ENCODE results near the gene MADD. TPM values are rescaled to one million over a fixed set of nuclear protein-coding genes. Genes with fewer than 3 reads are reported as not detected.
A peak's percentile ranks its signal among the peaks of the same experiment; 100 is the strongest.

Gene MADD
- total RNA-seq, 1 experiment from 2014 or later: 42.9 TPM

DNA sequence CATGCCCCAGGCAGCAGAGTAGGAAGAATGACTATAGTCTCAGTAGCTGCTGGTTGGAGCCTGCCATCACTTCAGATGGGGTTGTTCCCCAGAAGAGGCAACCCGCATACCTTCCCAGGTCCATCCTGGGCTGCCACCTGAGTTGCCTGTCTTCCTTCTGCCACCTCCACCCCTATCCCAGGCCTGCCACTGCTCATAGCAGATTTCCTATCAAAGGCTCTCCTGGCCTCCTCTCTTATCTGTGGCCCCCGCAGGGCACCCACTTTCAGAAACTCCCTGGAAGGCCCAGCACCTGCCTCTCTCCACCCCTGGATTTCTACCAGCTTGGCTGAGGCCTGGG, 12.8 kb upstream of the MADD start:
- TF ChIP-seq, protein P1, sequence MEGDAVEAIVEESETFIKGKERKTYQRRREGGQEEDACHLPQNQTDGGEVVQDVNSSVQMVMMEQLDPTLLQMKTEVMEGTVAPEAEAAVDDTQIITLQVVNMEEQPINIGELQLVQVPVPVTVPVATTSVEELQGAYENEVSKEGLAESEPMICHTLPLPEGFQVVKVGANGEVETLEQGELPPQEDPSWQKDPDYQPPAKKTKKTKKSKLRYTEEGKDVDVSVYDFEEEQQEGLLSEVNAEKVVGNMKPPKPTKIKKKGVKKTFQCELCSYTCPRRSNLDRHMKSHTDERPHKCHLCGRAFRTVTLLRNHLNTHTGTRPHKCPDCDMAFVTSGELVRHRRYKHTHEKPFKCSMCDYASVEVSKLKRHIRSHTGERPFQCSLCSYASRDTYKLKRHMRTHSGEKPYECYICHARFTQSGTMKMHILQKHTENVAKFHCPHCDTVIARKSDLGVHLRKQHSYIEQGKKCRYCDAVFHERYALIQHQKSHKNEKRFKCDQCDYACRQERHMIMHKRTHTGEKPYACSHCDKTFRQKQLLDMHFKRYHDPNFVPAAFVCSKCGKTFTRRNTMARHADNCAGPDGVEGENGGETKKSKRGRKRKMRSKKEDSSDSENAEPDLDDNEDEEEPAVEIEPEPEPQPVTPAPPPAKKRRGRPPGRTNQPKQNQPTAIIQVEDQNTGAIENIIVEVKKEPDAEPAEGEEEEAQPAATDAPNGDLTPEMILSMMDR (IDR thresholded peaks at IDR 0.05; ENCODE audit: unreplicated experiment): no peak
- Mint-ChIP-seq H3K9me3 (ENCODE audit: low read depth, unreplicated experiment) (no peaks in the 10 kb centered on the region), H3K27ac (ENCODE audit: unreplicated experiment) (no peak overlapping the region), H3K27me3 (ENCODE audit: unreplicated experiment) (no peaks in the 10 kb centered on the region), H3K36me3 (ENCODE audit: insufficient read depth, unreplicated experiment) (peaks cover 5% of the 10 kb centered on the region), H3K4me1 (ENCODE audit: low read depth, unreplicated experiment) (peaks cover 43% of the 10 kb centered on the region), H3K4me3 (ENCODE audit: low read depth, unreplicated experiment) (peak overlapping the region; percentile 28)
- CTCF ChIA-PET: interaction anchor here (0.7 to 1.9 kb wide), 5 partner anchors 9 to 98 kb away, joined by 6 to 10 read pairs (median 7); partner anchors contain the start of genes ACP2 and DDB2
- intact Hi-C loops (cut with micrococcal nuclease; ENCODE audit: unreplicated experiment): loop anchor here (5.0 to 10.0 kb wide), 2 partner anchors 40 to 98 kb away; partner anchors contain the start of gene MYBPC3
- DNase-seq: no peak
- no TSS peak for BruUV-seq (replicated peaks)

DNA sequence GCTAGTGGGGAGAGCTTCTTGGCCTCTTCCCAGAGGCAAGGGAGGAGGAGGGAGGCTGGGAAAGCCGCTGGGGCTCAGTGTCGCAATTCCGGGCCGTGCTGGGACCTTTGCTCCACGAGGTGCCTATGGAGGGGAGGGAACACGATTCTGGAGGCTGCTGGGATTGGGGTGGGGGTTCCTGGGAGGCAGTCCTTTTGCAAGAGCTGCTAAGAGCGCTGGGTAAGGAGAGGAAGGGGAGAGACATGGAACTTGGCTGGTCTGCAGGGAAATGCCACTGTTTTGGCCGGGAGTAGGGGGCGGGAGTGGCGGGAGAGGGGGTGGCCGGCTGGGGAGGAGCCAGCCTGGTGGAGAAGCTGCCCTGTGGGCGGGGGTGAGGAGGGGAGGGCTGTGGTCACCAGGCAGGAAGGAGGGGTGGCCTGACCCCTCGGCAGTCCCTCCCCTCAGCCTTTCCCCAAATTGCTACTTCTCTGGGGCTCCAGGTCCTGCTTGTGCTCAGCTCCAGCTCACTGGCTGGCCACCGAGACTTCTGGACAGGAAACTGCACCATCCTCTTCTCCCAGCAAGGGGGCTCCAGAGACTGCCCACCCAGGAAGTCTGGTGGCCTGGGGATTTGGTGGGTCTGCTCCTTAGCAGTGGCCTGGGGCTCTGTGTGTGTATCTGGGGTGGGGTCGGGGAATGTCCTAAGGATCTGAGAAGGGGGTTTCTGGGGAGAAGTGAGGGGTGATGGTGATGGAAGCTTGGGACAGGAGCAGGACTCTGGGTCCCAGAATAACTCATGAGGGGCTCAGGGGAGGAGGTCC, 12.2 kb upstream of the MADD start, which contains the start of gene NR1H3:
TSS of gene NR1H3 (plus strand) at position 480 of the 800 bp plus-strand sequence. CDS start 1,221 bp downstream, outside the sequence.
- BruUV-seq (replicated peaks): no TSS peak
- peaks cover 43% of the 10 kb centered on the region for H3K4me1 Mint-ChIP-seq (ENCODE audit: low read depth, unreplicated experiment)
- DNase-seq: peak; percentile 34
- TF ChIP-seq, protein P1 (IDR thresholded peaks at IDR 0.05; ENCODE audit: unreplicated experiment): peak; percentile 25
- H3K9me3 Mint-ChIP-seq (ENCODE audit: low read depth, unreplicated experiment): no peaks in the 10 kb centered on the region
- H3K36me3 Mint-ChIP-seq (ENCODE audit: insufficient read depth, unreplicated experiment): peaks cover 5% of the 10 kb centered on the region
- H3K27me3 Mint-ChIP-seq (ENCODE audit: unreplicated experiment): no peaks in the 10 kb centered on the region
- H3K4me3 Mint-ChIP-seq (ENCODE audit: low read depth, unreplicated experiment): peak within 1 kb of the TSS; percentile 28
- intact Hi-C loops (cut with micrococcal nuclease; ENCODE audit: unreplicated experiment): loop anchor here (2.0 to 10.0 kb wide), 4 partner anchors 40 to 97 kb away; partner anchors contain the start of genes ARFGAP2 and MYBPC3
- H3K27ac Mint-ChIP-seq (ENCODE audit: unreplicated experiment): no peak within 1 kb of the TSS
- CTCF ChIA-PET: interaction anchor here (0.6 to 2.7 kb wide), 7 partner anchors 10 to 97 kb away, joined by 3 to 22 read pairs (median 8); partner anchors contain the start of genes ACP2, ARFGAP2 and DDB2

DNA sequence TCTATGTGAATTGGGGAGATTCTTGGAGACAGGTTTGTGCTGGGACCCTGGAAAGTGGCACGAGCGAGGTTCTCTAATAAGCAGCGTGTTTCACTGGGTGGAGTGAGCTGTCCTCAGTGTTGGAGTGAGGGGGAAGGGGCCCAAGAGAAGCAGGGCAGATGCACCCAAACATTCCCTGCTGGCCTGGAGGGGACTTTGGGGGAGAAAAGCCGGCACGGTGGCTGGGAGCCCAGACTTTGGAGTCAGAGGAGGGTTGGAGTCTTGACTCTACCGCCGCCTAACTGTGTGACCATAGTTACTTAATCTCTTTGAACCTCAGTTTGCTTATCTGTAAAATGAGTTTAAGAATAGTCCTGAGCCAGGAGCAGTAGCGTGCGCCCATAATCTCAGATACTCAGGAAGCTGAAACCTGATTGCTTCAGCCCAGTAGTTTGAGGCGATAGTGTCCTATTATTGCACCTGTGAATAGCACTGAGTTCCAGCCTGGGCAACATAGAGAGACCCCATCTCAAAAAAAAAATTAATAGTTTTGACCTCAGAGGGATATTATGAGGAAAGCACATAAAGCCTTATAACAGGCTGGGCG, 11.5 kb upstream of the MADD start:
- no peak overlapping the region for H3K27ac Mint-ChIP-seq (ENCODE audit: unreplicated experiment)
- intact Hi-C loops (cut with micrococcal nuclease; ENCODE audit: unreplicated experiment): loop anchor here (2.0 to 10.0 kb wide), 4 partner anchors 41 to 96 kb away; partner anchors contain the start of genes ARFGAP2 and MYBPC3
- no peaks in the 10 kb centered on the region for H3K9me3 Mint-ChIP-seq (ENCODE audit: low read depth, unreplicated experiment)
- TF ChIP-seq, protein P1 (IDR thresholded peaks at IDR 0.05; ENCODE audit: unreplicated experiment): no peak
- DNase-seq: no peak
- H3K27me3 Mint-ChIP-seq (ENCODE audit: unreplicated experiment): no peaks in the 10 kb centered on the region
- no peak overlapping the region for H3K4me3 Mint-ChIP-seq (ENCODE audit: low read depth, unreplicated experiment)
- peaks cover 5% of the 10 kb centered on the region for H3K36me3 Mint-ChIP-seq (ENCODE audit: insufficient read depth, unreplicated experiment)
- CTCF ChIA-PET: interaction anchor here (0.5 to 2.7 kb wide), 11 partner anchors 10 to 96 kb away, joined by 3 to 22 read pairs (median 8); partner anchors contain the start of genes ACP2, ARFGAP2, DDB2 and MADD
- no TSS peak for BruUV-seq (replicated peaks)
- H3K4me1 Mint-ChIP-seq (ENCODE audit: low read depth, unreplicated experiment): peaks cover 43% of the 10 kb centered on the region

DNA sequence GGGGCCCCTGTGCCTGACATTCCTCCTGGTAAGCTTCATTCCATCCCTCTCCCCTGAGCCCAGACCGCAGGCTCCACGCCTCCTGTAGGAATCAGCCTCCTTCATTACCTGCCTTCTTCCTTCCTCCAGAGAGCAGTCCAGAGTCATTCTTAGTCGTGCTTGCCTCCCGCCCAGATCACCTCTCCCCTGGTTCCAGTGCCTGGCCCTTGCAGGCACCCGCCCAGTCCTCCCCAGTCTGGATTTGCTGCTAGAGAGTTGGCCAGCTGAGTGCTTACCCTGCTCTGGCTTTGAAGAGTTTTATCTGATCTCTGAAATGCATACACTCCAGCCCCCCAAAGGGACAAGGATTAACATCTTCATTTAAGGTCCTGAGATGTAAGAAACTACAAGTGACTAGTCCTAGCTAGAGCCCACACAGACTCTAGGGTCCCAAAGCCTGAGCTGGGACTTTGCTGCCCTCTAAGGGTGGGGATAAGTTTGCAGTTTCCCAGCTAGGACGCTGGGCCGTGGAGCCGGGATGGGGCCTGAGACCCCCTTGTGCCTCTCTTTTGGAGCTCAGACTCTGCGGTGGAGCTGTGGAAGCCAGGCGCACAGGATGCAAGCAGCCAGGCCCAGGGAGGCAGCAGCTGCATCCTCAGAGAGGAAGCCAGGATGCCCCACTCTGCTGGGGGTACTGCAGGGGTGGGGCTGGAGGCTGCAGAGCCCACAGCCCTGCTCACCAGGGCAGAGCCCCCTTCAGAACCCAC, 10.5 kb upstream of the MADD start:
- no TSS peak for BruUV-seq (replicated peaks)
- H3K9me3 Mint-ChIP-seq (ENCODE audit: low read depth, unreplicated experiment): no peaks in the 10 kb centered on the region
- H3K4me3 Mint-ChIP-seq (ENCODE audit: low read depth, unreplicated experiment): peak overlapping the region; percentile 28

More for the DNA sequence above, 10.5 kb upstream of the MADD start:
- Mint-ChIP-seq H3K27ac (ENCODE audit: unreplicated experiment) (peak overlapping the region; percentile 53), H3K4me1 (ENCODE audit: low read depth, unreplicated experiment) (peaks cover 41% of the 10 kb centered on the region), H3K27me3 (ENCODE audit: unreplicated experiment) (no peaks in the 10 kb centered on the region), H3K36me3 (ENCODE audit: insufficient read depth, unreplicated experiment) (peaks cover 5% of the 10 kb centered on the region)
- peak; percentile 51 for DNase-seq
- intact Hi-C loops (cut with micrococcal nuclease; ENCODE audit: unreplicated experiment): loop anchor here (2.0 to 10.0 kb wide), 4 partner anchors 42 to 95 kb away; partner anchors contain the start of genes ARFGAP2 and MYBPC3
- TF ChIP-seq, protein P1 (IDR thresholded peaks at IDR 0.05; ENCODE audit: unreplicated experiment): peak; percentile 53
- CTCF ChIA-PET: interaction anchor here (0.5 to 2.7 kb wide), 16 partner anchors 9 to 106 kb away, joined by 3 to 22 read pairs (median 6); partner anchors contain the start of genes ACP2, ARFGAP2, DDB2 and MADD

Data from Calu3 (cell line).